Adrenal gland (tissue), 12 donors: Measurements from ENCODE around the gene ZNF644. TPM values are rescaled to one million over a fixed set of nuclear protein-coding genes. Genes with fewer than 3 reads are reported as not detected.

Source experiments
- DNase-seq, 7 donors: peaks; one replicate each; pipeline ENCODE4 v3.0.0-alpha.2; 2019 to 2020
- H3K27ac ChIP-seq, 5 donors: fragments of 200-600 bp; sonication (generic) in 4 of 5; 1 replicate in 3 of 5; 2 replicates in 2 of 5; pipeline versions ENCODE4 v1.5.1 to v1.8.0; 2016 to 2020; ENCODE audit warnings: mild to moderate bottlenecking in 1 of 5
- H3K27me3 ChIP-seq: fragments of 200-600 bp; 2 replicates; pipeline ENCODE4 v1.8.0; 2021
- H3K36me3 ChIP-seq, 2 donors: fragments of 200-600 bp; replicated peaks in 1 of 2; 1 replicate in 1 of 2; 2 replicates in 1 of 2; pipeline versions ENCODE4 v1.5.1 to v1.8.0; 2018 to 2022
- H3K4me1 ChIP-seq, 2 donors: fragments of 200-600 bp; replicated peaks in 1 of 2; 1 replicate in 1 of 2; 2 replicates in 1 of 2; pipeline versions ENCODE4 v1.5.1 to v1.8.0; 2018 to 2021
- H3K4me3 ChIP-seq, 4 donors: fragments of 200-600 bp; sonication (generic) in 3 of 4; one replicate each; pipeline ENCODE4 v1.5.1; 2016 to 2018
- H3K9me3 ChIP-seq, 3 donors: fragments of 200-600 bp; sonication (generic) in 1 of 3; replicated peaks in 1 of 3; 1 replicate in 2 of 3; 2 replicates in 1 of 3; pipeline versions ENCODE4 v1.5.1 to v1.8.0; 2016 to 2021
- CTCF ChIP-seq, 6 experiments: fragments of 450-650 bp in 4 of 6; fragments of 200-600 bp in 2 of 6; sonication (generic) in 1 of 6; IDR thresholded peaks; 1 replicate in 5 of 6; 2 replicates in 1 of 6; pipeline versions ENCODE4 v1.5.1 to v1.8.0; 2016 to 2021; ENCODE audit warnings: antibody characterized with exemption in 6 of 6, mild to moderate bottlenecking in 2 of 6, moderate library complexity in 1 of 6
- POLR2A ChIP-seq, 2 donors: fragments of 450-650 bp; IDR thresholded peaks; one replicate each; pipeline ENCODE4 v1.6.1; 2017; ENCODE audit warnings: antibody characterized with exemption in 2 of 2, mild to moderate bottlenecking in 2 of 2, moderate library complexity in 1 of 2
- WGBS, 4 donors: extraction: QIAGEN DNeasy Blood & Tissue Kit in 2 of 4; methylation state at CpG; one replicate each; pipeline versions ENCODE4 v1.1.5 to v1.1.7; 2013 to 2017; 5-methylcytosine and 5-hydroxymethylcytosine counted together
- intact Hi-C, 2 donors: fragments of 100-400 bp; cut with DNase I; formaldehyde crosslinking; loops; one replicate each; pipeline versions ENCODE4 v1.14.1 to v1.15.0; 2022 to 2023
- polyA plus RNA-seq, 3 donors: library from polyadenylated mRNA; stranded (reverse); fragments of 200-250 nt in 2 of 3; fragments of 350-450 nt in 1 of 3; fragmentation: Illumina TruSeq in 1 of 3; extraction: RNeasy Lipid Tissue Mini Kit (QIAGEN cat#74804) in 1 of 3; gene quantifications; one replicate each; pipeline ENCODE4 v1.2.3, GENCODE V29; 2013 to 2014
- total RNA-seq, 9 donors: library from RNA; depleted of rRNA in 4 of 9; stranded (reverse); fragments of >200 nt in 4 of 9; fragments of 120-200 nt in 1 of 9; fragmentation: NEBNext Ultra II Directional in 1 of 9; extraction: Animal tissue kit (Norgen Biotek cat#: 25700) in 1 of 9; gene quantifications; one replicate each; pipeline versions ENCODE4 v1.1.0 to v1.2.4, GENCODE V29; 2013 to 2023
- donor health status: healthy with polysubstance abuse.
- donor health status: Bipolar disorder and iron deficiency.
- donor health status: DM: yes; HTN: yes; CAD: no.
- donor health status: DM: no; HTN: no; CAD: no.
- donor health status: DM: no; HTN: no; CAD: no.
- donor health status: DM: yes; HTN: yes; CAD: no.

The ZNF644 gene
- total and polyA plus RNA-seq, 12 donors, result 15.7 to 60.2 (median 33.3) TPM

GRCh38 chr1:90925928-90926869 lies 95.6 kb downstream of the ZNF644 start:
- Histone ChIP-seq H3K27me3 (no peaks in the 10 kb centered on the region), H3K27ac (no peak overlapping the region), H3K9me3 (no peaks in the 10 kb centered on the region), H3K4me1 (peaks cover 0 to 20% of the 10 kb centered on the region in 2 donors), H3K36me3 (no peaks in the 10 kb centered on the region), H3K4me3 (no peak overlapping the region)
- intact Hi-C loops, result no loop called here
- DNase-seq, result no peak
- 71 to 94% (median 86%) methylated on average over 1 of the region's 1 CpG for WGBS, 4 donors
- no peak for TF ChIP-seq POLR2A (IDR thresholded peaks at IDR 0.05)

- Histone ChIP-seq H3K9me3 (no peaks in the 10 kb centered on the region), H3K27ac (no peak overlapping the region), H3K27me3 (no peaks in the 10 kb centered on the region), H3K4me1 (peaks cover 3 to 32% of the 10 kb centered on the region in 2 donors), H3K4me3 (no peak overlapping the region), H3K36me3 (no peaks in the 10 kb centered on the region)
- intact Hi-C loops, result no loop called here
- TF ChIP-seq CTCF (IDR thresholded peaks at IDR 0.05) (no peak), POLR2A (IDR thresholded peaks at IDR 0.05) (no peak)
- no peak for DNase-seq
- 94 to 98% (median 94%) methylated on average over 4 of the region's 4 CpGs for WGBS, 4 donors
Measured at GRCh38 chr1:90924982-90925381, 96.9 kb downstream of the ZNF644 start.

GRCh38 chr1:90922996-90923395 lies 98.8 kb downstream of the ZNF644 start:
- TF ChIP-seq CTCF (IDR thresholded peaks at IDR 0.05), result no peak
- TF ChIP-seq POLR2A (IDR thresholded peaks at IDR 0.05), result no peak
- Histone ChIP-seq H3K27me3 (no peaks in the 10 kb centered on the region), H3K4me3 (no peak overlapping the region), H3K27ac (no peak overlapping the region), H3K36me3 (no peaks in the 10 kb centered on the region), H3K4me1 (peaks cover 9 to 41% of the 10 kb centered on the region in 2 donors), H3K9me3 (no peaks in the 10 kb centered on the region)
- DNase-seq, result no peak
- intact Hi-C loops, result no loop called here
- 46 to 59% (median 54%) methylated on average over 2 of the region's 2 CpGs for WGBS, 4 donors

GRCh38 chr1:90922202-90922601 lies 99.6 kb downstream of the ZNF644 start:
- TF ChIP-seq CTCF (IDR thresholded peaks at IDR 0.05), result no peak
- no peak for TF ChIP-seq POLR2A (IDR thresholded peaks at IDR 0.05)
- Histone ChIP-seq H3K36me3 (no peaks in the 10 kb centered on the region), H3K27ac (no peak overlapping the region), H3K27me3 (no peaks in the 10 kb centered on the region), H3K9me3 (no peaks in the 10 kb centered on the region), H3K4me3 (no peak overlapping the region), H3K4me1 (peaks cover 9 to 41% of the 10 kb centered on the region in 2 donors)
- 91 to 93% (median 92%) methylated on average over 3 of the region's 3 CpGs for WGBS, 4 donors
- DNase-seq, result no peak
- intact Hi-C loops, result no loop called here
